C4-2B (cell line): Measurements from ENCODE around the gene MAML3.

Source experiments
- ZFX ChIP-seq: fragments of 450-650 bp; IDR thresholded peaks from 2 replicates; pipeline ENCODE4 v1.6.1; 2017
- TF ChIP-seq, protein P1 (sequence below): fragments of 450-650 bp; conservative IDR thresholded peaks from 2 replicates; pipeline ENCODE4 v1.5.1; 2017; ENCODE audit warnings: mild to moderate bottlenecking

DNA sequence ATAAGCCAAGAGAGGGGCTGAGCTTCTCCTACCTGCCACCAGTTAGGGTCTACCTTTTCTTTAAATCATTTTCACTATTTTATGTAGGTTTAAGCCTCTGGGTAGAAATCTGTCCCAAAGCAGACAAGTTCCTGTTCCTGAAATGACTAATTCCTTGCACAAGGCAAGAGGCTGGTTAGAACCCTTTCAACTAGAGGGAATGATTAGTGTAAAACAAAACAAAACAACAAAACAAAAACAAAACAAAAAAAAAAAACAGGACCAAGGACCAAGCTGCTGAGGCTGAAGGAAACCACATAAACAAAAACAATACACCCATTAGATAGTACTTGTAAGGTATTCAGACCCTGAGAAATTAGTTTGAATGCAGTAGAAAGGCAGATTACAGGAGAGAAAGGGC, 62.7 kb downstream of the MAML3 start:
- TF ChIP-seq, protein P1, sequence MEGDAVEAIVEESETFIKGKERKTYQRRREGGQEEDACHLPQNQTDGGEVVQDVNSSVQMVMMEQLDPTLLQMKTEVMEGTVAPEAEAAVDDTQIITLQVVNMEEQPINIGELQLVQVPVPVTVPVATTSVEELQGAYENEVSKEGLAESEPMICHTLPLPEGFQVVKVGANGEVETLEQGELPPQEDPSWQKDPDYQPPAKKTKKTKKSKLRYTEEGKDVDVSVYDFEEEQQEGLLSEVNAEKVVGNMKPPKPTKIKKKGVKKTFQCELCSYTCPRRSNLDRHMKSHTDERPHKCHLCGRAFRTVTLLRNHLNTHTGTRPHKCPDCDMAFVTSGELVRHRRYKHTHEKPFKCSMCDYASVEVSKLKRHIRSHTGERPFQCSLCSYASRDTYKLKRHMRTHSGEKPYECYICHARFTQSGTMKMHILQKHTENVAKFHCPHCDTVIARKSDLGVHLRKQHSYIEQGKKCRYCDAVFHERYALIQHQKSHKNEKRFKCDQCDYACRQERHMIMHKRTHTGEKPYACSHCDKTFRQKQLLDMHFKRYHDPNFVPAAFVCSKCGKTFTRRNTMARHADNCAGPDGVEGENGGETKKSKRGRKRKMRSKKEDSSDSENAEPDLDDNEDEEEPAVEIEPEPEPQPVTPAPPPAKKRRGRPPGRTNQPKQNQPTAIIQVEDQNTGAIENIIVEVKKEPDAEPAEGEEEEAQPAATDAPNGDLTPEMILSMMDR: no peak
- no peak for TF ChIP-seq ZFX
